Smooth muscle cell (in vitro differentiated cells): Measurements from ENCODE around the gene MYO5B. TPM values are rescaled to one million over a fixed set of nuclear protein-coding genes. Genes with fewer than 3 reads are reported as not detected.

Source experiments
- DNase-seq: peaks from one replicate; lab custom pipeline; 2025; ENCODE audit not compliant: unreplicated experiment; lab: John Stamatoyannopoulos, UW
- H2AFZ ChIP-seq: fragments of 200-600 bp; sonication (generic); 2 replicates; pipeline ENCODE4 v1.6.0; 2016; ENCODE audit warnings: antibody characterized with exemption, low read depth, mild to moderate bottlenecking
- H3F3A ChIP-seq: fragments of 200-600 bp; sonication (generic); 2 replicates; pipeline ENCODE4 v1.6.0; 2017; ENCODE audit warnings: antibody characterized with exemption, low read depth
- H3K27ac ChIP-seq: fragments of 200-600 bp; sonication (generic); 2 replicates; pipeline ENCODE4 v1.5.1; 2016; ENCODE audit warnings: low read depth, mild to moderate bottlenecking
- H3K27me3 ChIP-seq: fragments of 200-600 bp; sonication (generic); 2 replicates; pipeline ENCODE4 v1.6.1; 2016; ENCODE audit warnings: low read depth, mild to moderate bottlenecking
- H3K36me3 ChIP-seq: fragments of 200-600 bp; sonication (generic); 2 replicates; pipeline ENCODE4 v1.5.1; 2016; ENCODE audit warnings: low read depth
- H3K4me1 ChIP-seq: fragments of 200-600 bp; sonication (generic); 2 replicates; pipeline ENCODE4 v1.5.1; 2016; ENCODE audit warnings: low read depth
- H3K4me2 ChIP-seq: fragments of 200-600 bp; sonication (generic); 2 replicates; pipeline ENCODE4 v1.6.0; 2016; ENCODE audit warnings: mild to moderate bottlenecking
- H3K4me3 ChIP-seq: fragments of 200-600 bp; sonication (generic); 2 replicates; pipeline ENCODE4 v1.5.1; 2016; ENCODE audit warnings: mild to moderate bottlenecking
- H3K79me2 ChIP-seq: fragments of 200-600 bp; sonication (generic); 2 replicates; pipeline ENCODE4 v1.6.0; 2016; ENCODE audit warnings: low read depth, mild to moderate bottlenecking
- H3K9ac ChIP-seq: fragments of 200-600 bp; sonication (generic); 2 replicates; pipeline ENCODE4 v1.6.0; 2016; ENCODE audit warnings: low read depth
- H3K9me3 ChIP-seq: fragments of 200-600 bp; sonication (generic); replicated peaks from 2 replicates; pipeline ENCODE4 v1.5.1; 2016; ENCODE audit warnings: low read depth
- H4K20me1 ChIP-seq: fragments of 200-600 bp; sonication (generic); 2 replicates; pipeline ENCODE4 v1.6.0; 2016; ENCODE audit warnings: low read depth
- WGBS: methylation state at CpG from one replicate; pipeline ENCODE4 v1.1.7; 2016; ENCODE audit warnings: low lambda C conversion rate; 5-methylcytosine and 5-hydroxymethylcytosine counted together
- polyA plus RNA-seq: library from polyadenylated mRNA; unstranded; fragments of >200 nt; fragmentation: Nextera tagmentation; extraction: Ambion mirVana; gene quantifications from 2 replicates; pipeline ENCODE4 v1.2.1, GENCODE V29; 2016
- total RNA-seq: library from RNA; depleted of rRNA; stranded (reverse); fragments of >200 nt; gene quantifications from 2 replicates; pipeline ENCODE4 v1.2.3, GENCODE V29; 2014
- TF ChIP-seq, protein P1 (sequence below): fragments of 200-600 bp; sonication (generic); IDR thresholded peaks from 2 replicates; pipeline ENCODE4 v1.5.1; 2017; ENCODE audit warnings: borderline replicate concordance, mild to moderate bottlenecking, antibody characterized with exemption; ENCODE audit not compliant: insufficient read depth, poor library complexity, severe bottlenecking

Gene MYO5B
- total and polyA plus RNA-seq, 2 experiments from 2014 or later, result 1.7 to 25.3 TPM

- H3K9ac ChIP-seq, result no peak overlapping the region
- H3K36me3 ChIP-seq, result no peaks in the 10 kb centered on the region
- H3K79me2 ChIP-seq, result no peaks in the 10 kb centered on the region
- H3K27ac ChIP-seq, result no peak overlapping the region
- H3K27me3 ChIP-seq, result no peaks in the 10 kb centered on the region
- peaks cover 9% of the 10 kb centered on the region for H3K4me1 ChIP-seq
- no peaks in the 10 kb centered on the region for H3K9me3 ChIP-seq
- DNase-seq, result no peak
- TF ChIP-seq, protein P1, sequence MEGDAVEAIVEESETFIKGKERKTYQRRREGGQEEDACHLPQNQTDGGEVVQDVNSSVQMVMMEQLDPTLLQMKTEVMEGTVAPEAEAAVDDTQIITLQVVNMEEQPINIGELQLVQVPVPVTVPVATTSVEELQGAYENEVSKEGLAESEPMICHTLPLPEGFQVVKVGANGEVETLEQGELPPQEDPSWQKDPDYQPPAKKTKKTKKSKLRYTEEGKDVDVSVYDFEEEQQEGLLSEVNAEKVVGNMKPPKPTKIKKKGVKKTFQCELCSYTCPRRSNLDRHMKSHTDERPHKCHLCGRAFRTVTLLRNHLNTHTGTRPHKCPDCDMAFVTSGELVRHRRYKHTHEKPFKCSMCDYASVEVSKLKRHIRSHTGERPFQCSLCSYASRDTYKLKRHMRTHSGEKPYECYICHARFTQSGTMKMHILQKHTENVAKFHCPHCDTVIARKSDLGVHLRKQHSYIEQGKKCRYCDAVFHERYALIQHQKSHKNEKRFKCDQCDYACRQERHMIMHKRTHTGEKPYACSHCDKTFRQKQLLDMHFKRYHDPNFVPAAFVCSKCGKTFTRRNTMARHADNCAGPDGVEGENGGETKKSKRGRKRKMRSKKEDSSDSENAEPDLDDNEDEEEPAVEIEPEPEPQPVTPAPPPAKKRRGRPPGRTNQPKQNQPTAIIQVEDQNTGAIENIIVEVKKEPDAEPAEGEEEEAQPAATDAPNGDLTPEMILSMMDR, result no peak
- H4K20me1 ChIP-seq, result no peaks in the 10 kb centered on the region
- H2AFZ ChIP-seq, result no peak overlapping the region
- no peaks in the 10 kb centered on the region for H3F3A ChIP-seq
- H3K4me2 ChIP-seq, result no peak overlapping the region
- H3K4me3 ChIP-seq, result no peak overlapping the region
- WGBS, result 87% methylated on average over 3 of the region's 3 CpGs
Observed at GRCh38 chr18:50117863-50118262, 77.1 kb downstream of the MYO5B start.

DNA sequence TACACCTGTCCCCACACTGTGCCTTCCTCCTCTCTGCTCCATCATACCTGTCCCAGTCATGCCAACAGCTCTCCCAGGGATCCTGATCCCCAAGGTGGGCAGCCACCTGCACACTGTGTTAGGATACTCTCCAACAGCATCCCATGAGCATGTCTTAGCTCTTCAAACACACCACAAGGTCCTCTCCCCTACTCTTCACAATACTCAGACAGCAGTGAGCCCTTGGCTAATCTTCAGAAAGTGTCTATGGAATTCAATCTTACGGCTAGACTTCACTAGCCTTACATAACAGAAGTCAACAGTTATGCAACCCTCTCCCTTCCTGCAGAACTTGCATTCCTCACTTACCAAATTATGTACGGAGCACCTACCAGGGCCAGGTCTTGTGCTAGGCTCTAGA, 79.9 kb downstream of the MYO5B start:
- H3K36me3 ChIP-seq, result no peaks in the 10 kb centered on the region
- no peak overlapping the region for H2AFZ ChIP-seq
- H3K79me2 ChIP-seq, result no peaks in the 10 kb centered on the region
- H3K4me1 ChIP-seq, result peaks cover 9% of the 10 kb centered on the region
- no peak overlapping the region for H3K27ac ChIP-seq
- no peak overlapping the region for H3K4me2 ChIP-seq
- H3K4me3 ChIP-seq, result no peak overlapping the region
- no peak for DNase-seq
- TF ChIP-seq, protein P1, result no peak
- no peaks in the 10 kb centered on the region for H3K27me3 ChIP-seq
- no peaks in the 10 kb centered on the region for H3F3A ChIP-seq
- WGBS, result 53% methylated on average over 2 of the region's 2 CpGs
- no peaks in the 10 kb centered on the region for H4K20me1 ChIP-seq
- no peaks in the 10 kb centered on the region for H3K9me3 ChIP-seq
- H3K9ac ChIP-seq, result no peak overlapping the region

DNA sequence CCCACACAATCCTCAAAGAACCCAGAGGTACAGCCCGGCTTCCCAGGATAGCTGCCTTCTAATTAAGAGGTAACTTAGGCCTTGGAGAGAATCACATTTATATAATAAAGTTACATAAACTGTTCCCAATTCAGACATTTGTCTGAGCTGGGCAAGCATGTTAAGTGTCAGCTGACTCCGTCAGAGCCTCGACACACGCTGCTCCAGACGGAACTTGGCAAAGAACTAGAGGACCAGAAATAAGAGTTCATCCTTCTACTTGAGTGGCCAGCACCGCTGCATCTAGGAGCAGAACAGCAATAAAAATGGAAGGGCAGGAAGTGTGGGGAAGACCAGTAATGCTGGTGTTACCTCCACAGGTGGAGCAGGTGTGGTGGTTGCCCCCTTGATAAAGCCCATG, 80.5 kb downstream of the MYO5B start:
- Histone ChIP-seq H3K36me3 (no peaks in the 10 kb centered on the region), H3K27me3 (no peaks in the 10 kb centered on the region), H3K9me3 (no peaks in the 10 kb centered on the region), H3K79me2 (no peaks in the 10 kb centered on the region), H3K9ac (no peak overlapping the region), H3K27ac (no peak overlapping the region), H3F3A (no peaks in the 10 kb centered on the region), H3K4me1 (peaks cover 9% of the 10 kb centered on the region), H4K20me1 (no peaks in the 10 kb centered on the region), H3K4me3 (no peak overlapping the region), H2AFZ (no peak overlapping the region), H3K4me2 (no peak overlapping the region)
- TF ChIP-seq, protein P1, result no peak
- WGBS, result 92% methylated on average over 6 of the region's 6 CpGs
- DNase-seq, result no peak

- 69% methylated on average over 2 of the region's 2 CpGs for WGBS
Observed at GRCh38 chr18:50113726-50114125, 81.2 kb downstream of the MYO5B start.

More at GRCh38 chr18:50113726-50114125, 81.2 kb downstream of the MYO5B start:
- Histone ChIP-seq H3K79me2 (no peaks in the 10 kb centered on the region), H3K27ac (no peak overlapping the region), H3K4me2 (no peak overlapping the region), H3F3A (no peaks in the 10 kb centered on the region), H3K9me3 (no peaks in the 10 kb centered on the region), H3K4me1 (peaks cover 9% of the 10 kb centered on the region), H3K36me3 (no peaks in the 10 kb centered on the region), H2AFZ (no peak overlapping the region), H3K9ac (no peak overlapping the region), H3K4me3 (no peak overlapping the region), H4K20me1 (no peaks in the 10 kb centered on the region), H3K27me3 (no peaks in the 10 kb centered on the region)
- TF ChIP-seq, protein P1, result no peak
- no peak for DNase-seq
